ENCODE data around the gene IPO9. TPM values are rescaled to one million over a fixed set of nuclear protein-coding genes. Genes with fewer than 3 reads are reported as not detected.
A peak's percentile ranks its signal among the peaks of the same experiment; 100 is the strongest.
"Not testable (repeated sequence)": the region's sequence is repeated elsewhere in the genome, so short reads cannot be mapped to it uniquely, and the experiment has no call there.

IPO9 gene
- total RNA-seq, 1 donor = 29.2 TPM

GRCh38 chr1:201899683-201900429 is 70.9 kb downstream of the IPO9 start:
- no peak overlapping the region for H3K4me3 ChIP-seq (ENCODE audit: low read depth, low read length)
- no peak for TF ChIP-seq CTCF (IDR thresholded peaks at IDR 0.05; ENCODE audit: insufficient read depth, low read length)
- no peak for DNase-seq (ENCODE audit: low read depth)

GRCh38 chr1:201900476-201900875 is 71.5 kb downstream of the IPO9 start:
- no peak for TF ChIP-seq CTCF (IDR thresholded peaks at IDR 0.05; ENCODE audit: insufficient read depth, low read length)
- no peak overlapping the region for H3K4me3 ChIP-seq (ENCODE audit: low read depth, low read length)
- DNase-seq (ENCODE audit: low read depth) = no peak

GRCh38 chr1:201901036-201901435 is 72.1 kb downstream of the IPO9 start:
- H3K4me3 ChIP-seq (ENCODE audit: low read depth, low read length); DNase-seq (ENCODE audit: low read depth): not testable (repeated sequence)

GRCh38 chr1:201902198-201902597 is 73.2 kb downstream of the IPO9 start:
- peak; percentile 57 for DNase-seq (ENCODE audit: low read depth)
- no peak for TF ChIP-seq CTCF (IDR thresholded peaks at IDR 0.05; ENCODE audit: insufficient read depth, low read length)
- H3K4me3 ChIP-seq (ENCODE audit: low read depth, low read length) = no peak overlapping the region

GRCh38 chr1:201903135-201903534 is 74.2 kb downstream of the IPO9 start:
- TF ChIP-seq CTCF (IDR thresholded peaks at IDR 0.05; ENCODE audit: insufficient read depth, low read length) = no peak
- H3K4me3 ChIP-seq (ENCODE audit: low read depth, low read length) = no peak overlapping the region
- DNase-seq (ENCODE audit: low read depth) = peak; percentile 74

- no peak overlapping the region for H3K4me3 ChIP-seq (ENCODE audit: low read depth, low read length)
- TF ChIP-seq CTCF (IDR thresholded peaks at IDR 0.05; ENCODE audit: insufficient read depth, low read length) = no peak
- DNase-seq (ENCODE audit: low read depth) = peak; percentile 88
These were observed 75.6 kb downstream of the IPO9 start for GRCh38 chr1:201904579-201904978.

GRCh38 chr1:201905234-201905890 is 76.4 kb downstream of the IPO9 start:
- no peak for DNase-seq (ENCODE audit: low read depth)
- no peak for TF ChIP-seq CTCF (IDR thresholded peaks at IDR 0.05; ENCODE audit: insufficient read depth, low read length)
- no peak overlapping the region for H3K4me3 ChIP-seq (ENCODE audit: low read depth, low read length)
